HCT116 (cell line): Measurements from ENCODE around the gene ASB7. TPM values are rescaled to one million over a fixed set of nuclear protein-coding genes. Genes with fewer than 3 reads are reported as not detected.

Source experiments
- ATAC-seq: fragments of 200-7000 bp; cut with Tn5 transposase; 2 replicates; pipeline ENCODE4 v1.9.1; 2020; ENCODE audit warnings: mild to moderate bottlenecking, moderate library complexity
- BruUV-seq: library from RNA; stranded (reverse); fragments of 400-500 nt; replicated peaks from 2 replicates; lab custom pipeline; 2021; lab: Mats Ljungman, UMichigan
- CTCF ChIA-PET: fragments of 300-600 bp; sonication (Branson Sonifier 250); formaldehyde crosslinking; loops from one replicate; lab custom pipeline; 2021; ENCODE audit warnings: antibody characterized with exemption; lab: Charles Lee
- POLR2A ChIA-PET: fragments of 300-600, 350-600 bp; sonication (Branson Sonifier 250); formaldehyde crosslinking; loops from one replicate; lab custom pipeline; 2021; ENCODE audit warnings: antibody characterized with exemption; lab: Charles Lee
- RAD21 ChIA-PET, 2 experiments: fragments of 300-600 bp; sonication (Branson Sonifier 250); formaldehyde crosslinking; loops; one replicate each; lab custom pipeline; 2023; ENCODE audit warnings: low total read pairs in 2 of 2; ENCODE audit not compliant: uncharacterized antibody in 2 of 2, unreplicated experiment in 2 of 2, low non-redundant PET in 1 of 2; lab: Charles Lee
- DNase-seq: peaks from one replicate; pipeline ENCODE4 v3.0.0-alpha.2; 2010; ENCODE audit warnings: low read depth, low spot score
- H2AFZ ChIP-seq: fragments of 200-600 bp; shearing (Covaris generic), sonication (generic); 2 replicates; pipeline ENCODE4 v1.6.1; 2017; ENCODE audit warnings: low read depth, mixed run types, mixed read lengths, antibody characterized with exemption, low read length; ENCODE audit not compliant: poor library complexity, severe bottlenecking
- H3K27ac ChIP-seq: 2 replicates; pipeline ENCODE4 v1.5.1; 2012; ENCODE audit warnings: low read depth, low read length
- H3K27me3 ChIP-seq: fragments of 200-600 bp; sonication (generic); 2 replicates; pipeline ENCODE4 v1.6.1; 2016; ENCODE audit warnings: mixed run types, low read length, mixed read lengths; ENCODE audit not compliant: insufficient read depth
- H3K36me3 ChIP-seq, 2 experiments: fragments of 200-500 bp in 1 of 2; fragments of 200-600 bp in 1 of 2; sonication (Bioruptor generic) in 1 of 2; sonication (generic) in 1 of 2; 2 replicates each; pipeline versions ENCODE4 v1.5.1 to v1.6.1; 2014 to 2016; ENCODE audit warnings: low read length in 2 of 2, inconsistent platforms in 1 of 2, mixed read lengths in 1 of 2, mixed run types in 1 of 2; ENCODE audit not compliant: insufficient read depth in 2 of 2, control insufficient read depth in 1 of 2
- H3K4me1 ChIP-seq, 2 experiments: fragments of 200-600 bp in 1 of 2; sonication (generic) in 1 of 2; 2 replicates each; pipeline versions ENCODE4 v1.5.1 to v1.6.1; 2012 to 2017; ENCODE audit warnings: low read length in 2 of 2, inconsistent platforms in 1 of 2, mild to moderate bottlenecking in 1 of 2, mixed read lengths in 1 of 2, mixed run types in 1 of 2, moderate library complexity in 1 of 2; ENCODE audit not compliant: insufficient read depth in 2 of 2, control insufficient read depth in 1 of 2
- H3K4me2 ChIP-seq: fragments of 200-600 bp; sonication (generic); 2 replicates; pipeline ENCODE4 v1.6.1; 2017; ENCODE audit warnings: mixed run types, low read length, mixed read lengths
- H3K4me3 ChIP-seq, 2 experiments: fragments of 200-600 bp in 1 of 2; sonication (generic) in 1 of 2; replicated peaks in 1 of 2; 2 replicates each; pipeline ENCODE4 v1.5.1; 2011 to 2016; ENCODE audit warnings: low read length in 2 of 2, control low read depth in 1 of 2, low read depth in 1 of 2, mild to moderate bottlenecking in 1 of 2, mixed read lengths in 1 of 2, mixed run types in 1 of 2
- H3K79me2 ChIP-seq: fragments of 200-600 bp; sonication (generic); 2 replicates; pipeline ENCODE4 v1.6.1; 2017; ENCODE audit warnings: mild to moderate bottlenecking, mixed run types, low read length, moderate library complexity, mixed read lengths; ENCODE audit not compliant: insufficient read depth
- H3K9ac ChIP-seq: fragments of 200-600 bp; sonication (generic); 2 replicates; pipeline ENCODE4 v1.6.1; 2016; ENCODE audit warnings: low read length, mixed read lengths
- H3K9me2 ChIP-seq: fragments of 200-600 bp; sonication (generic), shearing (Covaris generic); 2 replicates; pipeline ENCODE4 v1.6.1; 2017; ENCODE audit warnings: mixed run types, mild to moderate bottlenecking, moderate library complexity; ENCODE audit not compliant: insufficient read depth
- H3K9me3 ChIP-seq, 2 experiments: fragments of 200-500 bp in 1 of 2; fragments of 200-600 bp in 1 of 2; sonication (Bioruptor generic) in 1 of 2; sonication (generic) in 1 of 2; 2 replicates each; pipeline ENCODE4 v1.6.1; 2014 to 2017; ENCODE audit warnings: low read length in 2 of 2, mixed read lengths in 2 of 2, inconsistent platforms in 1 of 2, low read depth in 1 of 2, mild to moderate bottlenecking in 1 of 2, mixed run types in 1 of 2, moderate library complexity in 1 of 2; ENCODE audit not compliant: control insufficient read depth in 1 of 2, insufficient read depth in 1 of 2
- H4K20me1 ChIP-seq: fragments of 200-600 bp; sonication (generic), shearing (Covaris generic); 2 replicates; pipeline ENCODE4 v1.6.1; 2017; ENCODE audit warnings: mixed run types, mild to moderate bottlenecking, moderate library complexity; ENCODE audit not compliant: insufficient read depth
- CBX3 ChIP-seq: IDR thresholded peaks from 2 replicates; pipeline ENCODE4 v1.6.1; 2012; ENCODE audit warnings: low read depth
- ELF1 ChIP-seq: IDR thresholded peaks from 2 replicates; pipeline ENCODE4 v1.6.1; 2012; ENCODE audit warnings: low read depth, borderline replicate concordance
- EZH2 ChIP-seq: fragments of 200-600 bp; sonication (generic); IDR thresholded peaks from 2 replicates; pipeline ENCODE4 v1.6.1; 2017; ENCODE audit warnings: antibody characterized with exemption, mixed run types
- JUND ChIP-seq: IDR thresholded peaks from 2 replicates; pipeline ENCODE4 v1.6.1; 2012
- POLR2A ChIP-seq: IDR thresholded peaks from 2 replicates; pipeline ENCODE4 v1.7.0; 2011; ENCODE audit warnings: borderline replicate concordance; ENCODE audit not compliant: insufficient read depth, insufficient read length; ENCODE audit errors: extremely low read depth
- POLR2AphosphoS5 ChIP-seq: IDR thresholded peaks from 2 replicates; pipeline ENCODE4 v1.6.1; 2011; ENCODE audit warnings: mild to moderate bottlenecking, low read depth, low read length, moderate library complexity
- RAD21 ChIP-seq: IDR thresholded peaks from 2 replicates; pipeline ENCODE4 v1.6.1; 2012; ENCODE audit warnings: low read depth, mild to moderate bottlenecking
- REST ChIP-seq: IDR thresholded peaks from 2 replicates; pipeline ENCODE4 v1.6.1; 2012; ENCODE audit warnings: low read depth
- SIN3A ChIP-seq: IDR thresholded peaks from 2 replicates; pipeline ENCODE4 v1.6.1; 2012; ENCODE audit warnings: low read depth
- SP1 ChIP-seq: IDR thresholded peaks from 2 replicates; pipeline ENCODE4 v1.6.1; 2012; ENCODE audit warnings: low read depth
- SRF ChIP-seq: IDR thresholded peaks from 2 replicates; pipeline ENCODE4 v1.6.1; 2012; ENCODE audit warnings: low read depth
- intact Hi-C: fragments of 100-400 bp; cut with micrococcal nuclease; formaldehyde crosslinking; loops from 2 replicates; pipeline ENCODE4 v1.10.0; 2022
- total RNA-seq: library from RNA; stranded (reverse); gene quantifications from one replicate; pipeline ENCODE4 v1.2.1, GENCODE V29; 2021; ENCODE audit not compliant: unreplicated experiment
- TF ChIP-seq, protein P1 (sequence below): IDR thresholded peaks from 2 replicates; pipeline ENCODE4 v1.6.1; 2012
- TF ChIP-seq, protein P2 (sequence below): IDR thresholded peaks from 2 replicates; pipeline ENCODE4 v1.6.1; 2011; ENCODE audit warnings: mild to moderate bottlenecking, low read length, moderate library complexity; ENCODE audit not compliant: insufficient replicate concordance; ENCODE audit errors: extremely low read depth

The ASB7 gene
- total RNA-seq, 1 experiment from 2014 or later, result 16.6 TPM

- CTCF ChIA-PET, result no interaction called here
Observed at GRCh38 chr15:100694381-100695021, 92.1 kb downstream of the ASB7 start.

DNA sequence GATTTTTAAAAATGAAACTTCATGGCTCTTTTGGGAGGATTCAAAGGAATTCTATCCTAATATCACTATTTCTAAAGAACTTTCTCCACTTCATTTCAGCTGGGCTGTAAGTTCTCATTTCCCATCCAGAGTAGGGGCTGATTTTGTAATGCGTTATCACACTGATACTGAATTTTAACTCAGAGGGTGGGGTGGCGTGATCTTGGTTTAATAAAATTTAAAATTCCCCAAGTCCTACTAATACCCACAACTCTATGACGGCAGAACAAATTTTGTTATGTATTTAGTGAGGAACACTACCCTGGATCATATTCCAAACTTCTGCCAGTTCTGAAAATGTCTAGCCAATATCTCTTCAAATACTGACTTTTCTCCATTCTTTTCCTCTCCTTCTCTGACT lies 92.7 kb downstream of the ASB7 start:
- POLR2A ChIA-PET, result no interaction called here
- DNase-seq, result no peak
- Histone ChIP-seq H3K4me3 (no peak overlapping the region), H3K9me2 (no peaks in the 10 kb centered on the region), H3K4me1 (no peaks in the 10 kb centered on the region), H4K20me1 (no peaks in the 10 kb centered on the region), H3K9me3 (no peaks in the 10 kb centered on the region), H3K36me3 (no peaks in the 10 kb centered on the region), H3K79me2 (no peaks in the 10 kb centered on the region), H3K27ac (no peak overlapping the region), H3K4me2 (no peak overlapping the region), H3K9ac (no peak overlapping the region), H3K27me3 (no peaks in the 10 kb centered on the region), H2AFZ (no peak overlapping the region)
- CTCF ChIA-PET, result no interaction called here
- ATAC-seq, result no peak
- no TSS peak for BruUV-seq
- RAD21 ChIA-PET, result no interaction called here
- intact Hi-C loops, result no loop called here
- TF ChIP-seq CBX3 (no peak), JUND (no peak), SIN3A (no peak), REST (no peak), EZH2 (no peak), POLR2AphosphoS5 (no peak), SRF (no peak), SP1 (no peak), POLR2A (no peak), ELF1 (no peak)
- TF ChIP-seq, protein P1, sequence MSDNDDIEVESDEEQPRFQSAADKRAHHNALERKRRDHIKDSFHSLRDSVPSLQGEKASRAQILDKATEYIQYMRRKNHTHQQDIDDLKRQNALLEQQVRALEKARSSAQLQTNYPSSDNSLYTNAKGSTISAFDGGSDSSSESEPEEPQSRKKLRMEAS, result no peak
- TF ChIP-seq, protein P2, sequence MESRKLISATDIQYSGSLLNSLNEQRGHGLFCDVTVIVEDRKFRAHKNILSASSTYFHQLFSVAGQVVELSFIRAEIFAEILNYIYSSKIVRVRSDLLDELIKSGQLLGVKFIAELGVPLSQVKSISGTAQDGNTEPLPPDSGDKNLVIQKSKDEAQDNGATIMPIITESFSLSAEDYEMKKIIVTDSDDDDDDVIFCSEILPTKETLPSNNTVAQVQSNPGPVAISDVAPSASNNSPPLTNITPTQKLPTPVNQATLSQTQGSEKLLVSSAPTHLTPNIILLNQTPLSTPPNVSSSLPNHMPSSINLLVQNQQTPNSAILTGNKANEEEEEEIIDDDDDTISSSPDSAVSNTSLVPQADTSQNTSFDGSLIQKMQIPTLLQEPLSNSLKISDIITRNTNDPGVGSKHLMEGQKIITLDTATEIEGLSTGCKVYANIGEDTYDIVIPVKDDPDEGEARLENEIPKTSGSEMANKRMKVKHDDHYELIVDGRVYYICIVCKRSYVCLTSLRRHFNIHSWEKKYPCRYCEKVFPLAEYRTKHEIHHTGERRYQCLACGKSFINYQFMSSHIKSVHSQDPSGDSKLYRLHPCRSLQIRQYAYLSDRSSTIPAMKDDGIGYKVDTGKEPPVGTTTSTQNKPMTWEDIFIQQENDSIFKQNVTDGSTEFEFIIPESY, result no peak

More at GRCh38 chr15:100694381-100695021, 92.1 kb downstream of the ASB7 start:
- H3K9ac ChIP-seq, result no peak overlapping the region
- H3K4me2 ChIP-seq, result no peak overlapping the region
- H3K27ac ChIP-seq, result no peak overlapping the region
- no peaks in the 10 kb centered on the region for H3K4me1 ChIP-seq
- TF ChIP-seq RAD21 (no peak), EZH2 (no peak), SRF (no peak)
- H3K9me2 ChIP-seq, result no peaks in the 10 kb centered on the region
- POLR2A ChIA-PET, result no interaction called here
- H3K9me3 ChIP-seq, result no peaks in the 10 kb centered on the region
- no peak overlapping the region for H3K4me3 ChIP-seq
- no peaks in the 10 kb centered on the region for H4K20me1 ChIP-seq
- RAD21 ChIA-PET, result no interaction called here
- no peaks in the 10 kb centered on the region for H3K79me2 ChIP-seq
- intact Hi-C loops, result no loop called here
- H3K36me3 ChIP-seq, result no peaks in the 10 kb centered on the region
- BruUV-seq, result no TSS peak
- ATAC-seq (no peak), DNase-seq (no peak)
- H3K27me3 ChIP-seq, result no peaks in the 10 kb centered on the region
- H2AFZ ChIP-seq, result no peak overlapping the region
